Measurements from ENCODE around the gene RBM20.
"Not testable (repeated sequence)": the region's sequence is repeated elsewhere in the genome, so short reads cannot be mapped to it uniquely, and the experiment has no call there.

Gene RBM20

DNA sequence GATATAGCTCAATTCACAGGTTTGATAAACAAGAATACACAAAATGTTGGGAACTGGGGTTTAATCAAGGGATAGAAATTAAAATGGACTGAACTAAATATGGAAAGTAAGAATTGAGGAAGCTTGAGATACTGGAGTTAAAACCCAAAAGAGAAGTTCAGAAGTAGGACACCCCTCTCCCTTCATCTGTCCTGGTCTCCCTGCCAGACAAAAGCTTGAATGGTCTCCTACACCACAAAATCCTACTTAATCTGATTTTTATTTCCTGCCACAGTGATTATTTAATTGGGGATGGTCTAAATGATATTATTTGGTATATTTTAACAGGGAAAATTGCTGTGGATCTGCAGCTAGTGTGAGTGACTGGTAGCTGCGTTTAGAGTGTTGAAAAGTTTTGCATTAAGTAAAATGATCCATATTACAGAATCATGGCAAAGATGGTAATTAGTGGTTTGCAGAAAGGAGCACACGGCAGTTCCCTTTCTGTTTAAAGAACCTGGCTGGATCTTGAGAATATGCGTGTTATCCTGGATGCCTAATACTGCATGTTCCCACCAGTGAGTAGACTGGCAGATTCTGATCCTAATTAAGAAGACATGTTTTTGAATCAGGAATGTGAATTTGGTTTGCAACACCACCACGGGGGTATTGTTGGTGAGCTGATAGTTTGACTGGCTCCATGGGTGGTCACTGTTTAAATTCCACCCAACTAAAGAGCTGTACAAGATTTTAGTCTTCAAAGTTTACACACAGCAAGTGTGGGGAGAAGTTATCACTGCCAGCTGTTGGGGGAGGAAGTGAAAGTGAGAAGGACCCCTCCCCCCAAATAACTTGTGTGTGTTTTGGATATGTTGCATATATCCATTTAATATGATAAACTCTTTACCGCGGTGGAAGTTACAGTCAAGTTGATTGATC lies 5.5 kb downstream of the RBM20 start:
- no peak for DNase-seq

DNA sequence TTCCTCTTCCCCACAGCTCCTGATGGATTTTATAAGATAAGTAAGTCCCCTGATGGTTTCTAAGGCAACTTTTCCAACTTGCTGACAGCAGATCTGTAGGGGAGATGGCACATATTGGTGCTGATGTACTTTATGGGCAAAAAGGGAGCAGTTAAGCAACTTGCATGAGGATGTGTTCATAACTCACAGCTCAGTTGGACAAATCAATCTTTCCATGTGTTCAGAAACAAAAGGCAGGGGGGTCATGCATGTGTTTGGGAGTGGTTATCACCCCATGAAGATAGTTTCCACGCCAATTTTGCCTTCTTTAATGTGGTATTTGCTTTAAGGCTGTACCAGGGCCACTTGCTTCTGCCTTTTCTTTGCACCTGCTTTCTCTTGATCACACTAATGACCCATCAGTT lies 6.1 kb downstream of the RBM20 start:
- DNase-seq: no peak

DNA sequence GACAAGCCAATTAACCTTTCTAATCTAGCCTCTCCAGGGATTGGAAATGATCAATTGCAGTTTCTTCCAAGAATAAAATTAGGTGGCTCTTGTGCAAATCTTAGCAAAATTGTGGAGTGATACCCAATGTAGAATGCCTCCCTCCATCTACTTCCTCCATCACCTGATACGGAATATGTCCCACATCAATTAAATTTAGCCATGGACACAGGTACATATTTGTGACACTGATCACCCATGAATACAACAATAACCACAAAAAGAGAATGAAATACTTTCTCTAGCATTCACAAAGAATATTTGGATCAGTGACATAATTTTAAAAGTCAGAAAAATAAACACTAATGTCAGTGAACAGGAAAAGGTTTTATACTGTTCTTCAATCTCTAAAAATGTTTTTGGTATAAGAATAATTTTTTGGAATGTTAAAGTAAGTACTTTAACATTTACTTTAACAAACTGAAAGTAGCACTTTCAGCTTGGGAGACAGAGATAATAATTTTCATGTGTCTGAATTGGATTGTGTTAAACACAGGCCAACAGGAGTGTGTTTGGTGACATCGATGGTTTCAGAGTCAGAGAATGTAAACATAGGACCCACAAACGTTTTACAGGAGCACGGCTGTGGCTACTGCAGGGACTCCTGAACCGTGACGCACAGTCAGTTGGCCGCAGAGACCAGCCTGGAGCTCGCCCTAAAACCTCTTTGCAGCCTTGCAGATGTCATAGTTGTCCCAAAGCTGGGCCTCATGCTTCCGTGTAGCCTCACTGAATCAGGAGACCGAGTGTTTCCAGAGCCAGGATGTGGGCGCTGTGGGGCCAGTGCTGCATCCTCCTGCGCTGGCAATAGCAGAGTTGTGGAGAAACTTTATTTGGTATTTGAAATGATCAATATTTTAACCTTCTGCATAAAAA lies 7.2 kb downstream of the RBM20 start:
- no peak for DNase-seq

DNA sequence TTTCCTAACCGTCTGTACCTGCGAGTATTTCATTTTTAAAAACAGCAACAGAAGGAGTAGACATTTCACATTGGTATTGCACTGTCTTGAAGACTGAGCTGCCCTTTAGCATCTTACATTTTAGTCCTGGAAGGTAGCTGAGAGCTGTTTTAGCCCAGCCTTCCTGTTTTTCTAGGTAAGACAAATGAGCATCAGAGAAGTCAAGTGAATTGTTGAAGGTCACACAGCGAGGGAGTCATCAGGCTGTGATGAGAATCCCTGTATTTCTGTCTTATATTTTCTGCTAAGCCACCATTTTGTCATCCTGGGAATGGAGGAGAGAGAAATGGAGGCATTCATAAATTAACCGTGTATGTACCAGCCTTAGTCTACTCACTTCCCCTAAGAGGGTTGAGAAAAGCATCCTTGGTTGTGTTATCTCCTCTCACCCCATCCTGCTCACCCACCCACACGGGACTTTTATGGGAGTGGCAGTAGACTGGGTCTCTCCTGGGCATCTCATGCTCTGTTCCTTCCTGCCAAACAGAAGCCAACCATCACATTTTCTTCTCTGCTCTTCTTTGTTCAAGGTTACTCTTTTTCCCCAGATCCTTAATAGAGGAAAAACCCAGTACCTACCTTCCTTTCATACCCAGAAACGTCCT lies 8.5 kb downstream of the RBM20 start:
- no peak for DNase-seq

DNA sequence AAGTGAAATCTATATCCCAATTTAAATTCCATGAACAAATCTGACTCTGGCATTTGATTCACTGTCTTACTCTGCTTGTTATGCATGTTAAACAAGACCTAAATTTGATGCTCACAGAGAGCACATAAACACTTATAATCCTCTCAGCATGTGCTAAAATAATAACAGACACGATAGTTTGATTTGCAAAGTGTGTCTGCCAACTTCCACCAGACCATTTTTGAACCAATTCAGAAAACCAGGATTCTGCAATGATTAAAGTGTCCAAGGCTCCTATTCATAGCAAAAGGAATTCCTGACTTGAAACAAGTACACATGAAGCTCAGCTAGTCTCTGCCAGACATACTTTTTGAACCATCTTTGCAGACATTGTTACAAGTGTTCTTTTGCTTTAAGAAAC lies 11.2 kb downstream of the RBM20 start:
- DNase-seq: no peak

DNA sequence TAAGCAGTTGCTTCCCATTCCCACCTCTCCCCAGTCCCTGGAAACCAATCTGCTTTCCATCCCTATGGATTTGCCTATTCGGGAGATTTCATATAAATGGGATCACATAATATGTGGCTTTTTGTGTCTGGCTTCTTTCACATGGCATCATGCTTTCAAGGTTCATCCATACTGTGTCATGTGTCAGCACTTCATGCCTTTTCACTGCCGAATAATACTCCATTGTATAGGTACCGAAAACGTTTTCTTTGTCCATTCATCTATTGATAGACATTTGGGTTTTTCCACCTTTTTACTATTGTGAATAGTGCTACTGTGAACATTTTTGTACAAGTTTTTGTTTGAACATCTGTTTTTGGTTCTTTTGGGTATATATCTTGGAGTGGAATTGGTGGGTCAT lies 12.5 kb downstream of the RBM20 start:
- DNase-seq: no peak

DNA sequence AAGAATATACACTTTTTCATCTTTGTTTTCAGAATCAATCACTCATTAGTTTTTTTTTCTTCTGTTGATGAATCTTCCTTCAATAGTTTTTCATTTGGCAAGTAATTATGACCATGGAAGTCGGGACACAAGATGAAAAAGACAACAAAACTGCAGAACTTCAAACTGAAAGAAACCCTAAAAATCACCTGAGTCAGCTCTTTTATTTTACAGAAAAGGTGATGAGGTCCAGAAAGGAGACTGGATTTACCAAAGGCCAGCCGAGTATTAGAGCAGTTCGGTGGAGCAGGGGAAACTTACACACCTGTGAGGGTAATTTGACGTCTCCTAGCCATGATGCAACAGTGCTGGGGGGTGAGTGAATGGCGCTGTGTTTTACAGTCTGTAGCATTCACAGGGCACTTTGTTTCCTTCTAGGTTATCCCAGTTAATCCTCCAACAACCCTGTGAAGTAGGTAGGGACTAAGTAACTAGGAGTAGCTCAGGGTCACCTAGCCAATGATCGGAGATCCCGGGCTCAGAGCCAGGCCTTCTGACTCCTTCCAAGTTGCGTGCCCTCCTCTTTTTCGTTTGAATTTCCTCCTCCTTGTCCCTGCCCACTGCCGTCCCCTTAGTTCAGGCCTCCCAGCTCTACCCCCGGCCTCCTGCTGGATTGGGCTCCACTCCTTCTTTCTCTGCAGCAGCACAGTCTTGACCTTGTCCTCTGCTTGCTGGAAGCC lies 14.0 kb downstream of the RBM20 start:
- no peak for DNase-seq

DNA sequence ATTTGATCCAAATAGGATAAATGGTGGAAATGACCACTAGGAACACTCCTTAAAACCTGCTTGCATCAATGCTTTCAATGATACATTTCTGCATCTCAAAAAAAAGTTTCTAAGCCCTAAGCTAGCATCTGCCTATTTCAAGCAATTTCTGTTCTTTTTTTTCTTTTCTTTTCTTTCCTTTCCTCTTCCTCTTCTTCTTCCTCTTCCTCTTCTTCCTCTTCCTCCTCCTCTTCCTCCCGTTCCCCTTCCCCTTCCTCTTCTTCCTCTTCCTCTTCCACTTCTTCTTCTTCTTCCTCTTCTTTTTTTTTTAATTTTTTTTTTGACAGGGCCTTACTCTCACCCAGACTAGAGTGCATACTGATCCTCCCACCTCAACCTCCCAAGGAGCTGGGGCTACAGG lies 15.4 kb downstream of the RBM20 start:
- no peak for DNase-seq

DNA sequence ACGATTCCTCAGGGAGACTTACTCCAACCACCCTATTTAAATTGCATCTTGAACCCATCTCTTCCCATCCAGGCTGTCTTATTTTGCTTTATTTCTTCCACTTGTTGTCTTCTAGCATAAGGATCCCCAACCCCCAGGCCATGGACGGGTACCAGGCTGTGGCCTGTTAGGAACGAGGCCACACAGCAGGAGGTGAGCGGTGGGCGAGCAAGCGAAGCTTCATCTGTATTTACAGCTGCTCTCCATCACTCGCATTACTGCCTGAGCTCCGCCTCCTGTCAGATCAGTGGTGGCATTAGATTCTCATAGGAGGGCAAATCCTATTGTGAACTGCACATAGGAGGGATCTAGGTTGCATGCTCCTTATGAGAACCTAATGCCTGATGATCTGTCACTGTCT lies 16.2 kb downstream of the RBM20 start:
- not testable (repeated sequence) for DNase-seq

DNA sequence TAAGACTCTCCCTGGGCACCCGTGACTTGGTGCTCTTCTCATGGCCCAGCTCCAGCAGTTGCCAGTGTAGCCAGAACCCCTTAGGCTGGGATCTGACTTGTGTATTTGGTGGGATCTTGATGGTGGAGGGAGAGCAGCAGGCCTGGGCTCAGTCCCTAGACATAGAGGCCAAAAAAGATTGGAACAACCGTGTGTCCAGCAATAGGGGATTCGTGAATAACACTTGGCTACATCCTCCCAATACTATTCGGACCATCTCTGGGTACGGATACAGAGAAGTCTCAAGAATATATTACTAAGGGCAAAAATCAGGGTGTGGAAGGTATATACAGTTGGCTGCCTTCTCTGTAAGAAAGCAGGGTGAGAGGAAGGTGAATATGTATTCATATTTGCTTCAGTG lies 17.2 kb downstream of the RBM20 start:
- no peak for DNase-seq

DNA sequence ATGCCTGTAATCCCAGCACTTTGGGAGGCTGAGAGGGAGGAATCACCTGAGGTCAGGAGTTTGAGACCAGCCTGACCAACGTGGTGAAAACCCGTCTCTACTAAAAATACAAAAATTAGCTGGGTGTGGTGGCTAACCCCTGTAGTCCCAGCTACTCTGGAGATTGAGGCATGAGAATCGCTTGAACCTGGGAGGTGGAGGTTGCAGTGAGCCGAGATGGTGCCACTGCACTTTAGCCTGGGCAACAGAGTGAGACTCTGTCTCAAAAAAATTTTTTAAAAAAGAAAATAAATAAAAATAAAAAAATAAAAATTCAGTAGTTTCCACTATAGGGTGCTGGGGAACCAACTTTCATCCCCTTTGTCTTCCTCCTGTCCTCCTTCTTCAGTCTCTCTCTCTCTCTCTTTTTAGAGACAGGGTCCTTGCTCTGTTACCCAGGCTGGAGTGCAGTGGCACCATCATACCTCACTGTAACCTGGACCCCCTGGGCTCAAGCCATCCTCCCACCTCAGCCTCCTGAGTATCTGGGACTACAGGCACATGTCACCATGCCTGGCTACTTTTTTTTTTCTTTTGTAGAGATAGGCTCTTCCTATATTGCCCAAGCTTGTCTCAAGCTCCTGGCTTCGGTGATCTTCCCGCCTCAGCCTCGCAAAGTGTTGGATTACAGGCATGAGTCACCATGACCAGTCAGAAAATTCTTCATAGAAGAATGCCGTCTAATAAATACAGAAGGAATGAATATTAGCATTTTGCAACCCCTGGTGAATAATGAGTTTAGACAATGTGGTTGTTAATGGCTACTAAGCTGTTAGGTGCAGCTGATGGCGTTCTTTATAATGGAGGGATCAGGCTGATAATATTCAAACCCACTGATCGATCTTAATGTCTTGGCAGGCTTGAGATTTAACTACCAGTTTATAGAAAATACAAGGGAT lies 20.6 kb downstream of the RBM20 start:
- no peak for DNase-seq

DNA sequence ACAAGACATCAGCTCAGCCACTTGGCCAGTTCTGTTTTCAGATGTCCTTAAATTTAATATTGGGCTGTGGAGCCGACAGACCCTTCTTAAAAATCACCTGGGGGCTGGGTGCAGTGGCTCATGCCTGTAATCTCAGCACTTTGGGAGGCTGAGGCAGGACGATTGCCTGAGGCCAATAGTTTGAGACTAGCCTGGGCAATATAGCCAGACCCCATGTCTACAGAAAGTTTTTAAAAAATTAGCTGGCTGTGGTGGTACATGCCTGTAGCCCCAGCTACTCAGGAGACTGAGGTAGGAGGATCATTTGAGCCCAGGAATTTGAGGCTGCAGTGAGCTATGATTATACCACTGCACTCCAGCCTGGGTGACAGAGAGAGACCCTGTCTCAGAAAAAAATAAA lies 22.1 kb downstream of the RBM20 start:
- DNase-seq: not testable (repeated sequence)

DNA sequence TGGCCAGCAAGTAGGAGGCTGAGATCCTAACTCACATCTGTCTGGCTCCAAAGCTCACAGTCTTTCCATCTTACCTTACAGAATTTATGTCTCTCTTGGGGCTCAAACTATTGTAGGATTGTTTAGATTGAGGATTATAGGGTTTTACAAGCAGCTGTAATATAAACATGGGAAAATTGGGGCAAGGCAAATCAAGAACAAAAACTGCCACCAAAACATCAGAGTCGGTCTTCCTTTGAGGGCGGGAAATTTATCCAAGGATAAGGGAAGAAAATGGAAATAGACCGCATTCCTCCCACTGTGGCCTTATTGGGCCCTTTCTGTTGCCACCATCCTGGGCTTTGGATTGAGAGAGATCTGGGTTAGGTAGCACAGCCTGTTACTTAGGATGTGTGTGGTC lies 22.5 kb downstream of the RBM20 start:
- no peak for DNase-seq

DNA sequence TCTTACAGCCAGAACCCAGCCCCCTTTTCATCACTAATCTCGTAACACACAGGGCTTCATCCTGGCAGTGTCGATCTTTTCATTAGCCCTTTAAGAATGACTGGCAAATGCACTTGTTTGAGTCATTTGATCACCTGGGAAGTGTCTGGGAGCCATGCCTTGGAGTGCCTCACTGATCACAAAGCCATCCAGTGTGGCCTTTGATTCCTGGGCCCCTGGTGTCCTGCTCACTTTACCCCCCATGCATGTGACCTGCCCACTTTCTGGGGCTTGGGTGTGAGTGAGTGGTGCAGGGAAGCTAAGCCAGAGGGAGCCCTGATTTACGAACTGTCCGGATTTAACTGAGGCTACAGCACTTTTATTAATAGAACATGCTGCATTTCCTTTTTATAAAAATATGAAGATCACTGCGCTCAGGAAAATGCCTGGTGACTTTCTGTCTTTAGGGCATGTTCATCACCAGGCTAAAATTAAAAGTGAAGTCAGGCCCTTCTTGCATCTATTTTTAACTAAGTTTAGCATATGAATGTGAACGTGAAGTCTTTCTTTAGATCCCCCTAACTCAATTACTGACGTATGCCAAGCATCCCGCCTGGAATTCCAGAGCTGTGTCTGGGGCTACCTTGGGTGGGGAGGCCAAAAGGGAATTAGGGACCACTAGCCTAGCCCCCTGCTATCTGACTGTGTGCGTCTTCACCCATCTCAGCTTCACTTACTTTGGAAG lies 23.6 kb downstream of the RBM20 start:
- DNase-seq: no peak

DNA sequence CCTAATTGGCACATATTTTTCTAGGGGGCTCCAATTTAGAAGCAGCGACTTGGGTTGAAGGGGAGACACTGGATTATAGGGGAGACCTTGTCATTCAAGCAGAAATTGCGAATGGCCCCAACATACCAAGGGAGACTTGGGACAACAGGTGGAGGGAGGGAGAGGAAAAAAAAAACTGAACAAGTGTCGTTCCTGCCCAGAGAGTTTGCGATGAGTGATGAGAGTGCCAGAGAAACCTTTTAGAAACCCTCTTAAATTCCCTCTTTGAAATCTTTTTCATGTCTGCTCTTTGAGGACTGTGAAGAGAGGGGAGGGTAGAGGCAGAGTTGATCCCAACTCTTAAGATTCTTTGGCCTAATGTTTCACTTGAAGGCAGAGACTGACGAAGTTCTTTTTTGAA lies 24.3 kb downstream of the RBM20 start:
- no peak for DNase-seq

DNA sequence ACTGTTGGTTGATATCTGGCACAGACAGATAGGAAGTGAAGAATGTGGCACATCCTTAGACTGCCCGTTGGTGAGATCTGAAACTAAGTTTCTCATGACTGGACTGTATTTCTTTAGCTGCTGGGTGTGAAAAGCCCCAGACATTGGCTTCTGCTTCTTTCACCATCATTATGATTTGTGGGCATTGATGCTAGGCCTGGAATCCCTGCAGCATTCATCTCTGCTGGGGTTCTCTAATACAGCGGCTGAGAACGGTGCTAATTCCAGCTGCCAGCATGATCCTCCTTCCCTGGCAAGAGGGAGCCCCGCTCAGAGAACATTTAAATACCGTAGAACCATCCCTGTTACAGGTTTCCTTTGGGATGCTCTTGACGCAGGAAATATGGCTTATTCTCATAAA lies 26.2 kb downstream of the RBM20 start:
- DNase-seq: no peak

DNA sequence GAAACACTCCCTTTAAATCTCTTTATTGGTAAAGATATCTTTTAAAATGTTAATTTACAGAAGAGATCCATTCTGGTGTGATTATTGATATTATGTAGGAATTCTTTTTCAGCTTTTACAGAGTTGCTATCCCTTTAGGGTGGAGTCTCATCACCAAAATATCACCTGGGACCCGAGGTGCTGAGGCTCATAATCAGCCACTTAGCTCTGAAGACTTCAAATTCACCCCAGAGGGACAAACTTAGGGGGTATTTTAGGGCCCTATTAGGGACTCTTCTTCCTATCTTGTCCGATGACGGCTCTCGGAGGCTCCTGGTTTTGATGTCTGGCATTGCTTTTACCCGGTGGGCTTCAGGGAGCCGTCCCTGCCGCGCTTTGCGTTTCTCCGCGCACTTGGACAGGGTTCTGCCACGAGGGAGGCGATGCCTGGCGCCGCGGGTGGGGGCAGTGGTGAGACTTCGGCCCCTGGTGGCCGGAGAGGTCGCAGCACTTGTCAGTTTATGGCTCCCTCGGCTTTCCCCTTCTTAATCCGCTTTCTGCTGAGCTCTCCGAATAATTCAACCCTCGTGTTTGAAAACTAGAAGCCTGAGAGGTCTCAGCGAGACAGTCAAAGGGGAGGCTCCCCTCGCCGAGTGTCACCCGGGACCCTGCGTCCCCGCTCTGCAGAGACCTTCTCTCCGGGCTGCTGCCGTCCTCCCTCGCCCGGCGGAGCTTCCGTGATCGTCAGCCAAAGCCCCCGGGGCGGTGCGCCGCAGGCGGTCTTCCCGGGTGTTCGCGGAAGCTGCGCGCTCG lies 27.8 kb downstream of the RBM20 start:
- peak; percentile 65 for DNase-seq

DNA sequence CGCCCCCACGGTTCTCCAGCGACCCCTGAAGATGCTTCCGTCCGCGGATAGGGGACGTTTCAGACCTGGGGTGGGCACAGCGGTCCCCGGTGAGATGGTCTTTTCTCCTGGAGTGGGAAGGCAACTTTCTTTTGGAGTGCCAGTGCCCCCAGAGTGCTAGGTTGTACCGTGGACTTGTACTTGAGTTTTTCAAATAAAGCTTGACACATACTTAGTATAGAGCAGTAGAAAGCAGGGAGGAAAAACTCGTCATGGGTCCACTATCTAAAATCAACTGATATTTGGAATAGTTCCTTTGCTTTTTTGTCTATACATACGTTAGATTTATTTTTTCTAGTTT lies 28.4 kb downstream of the RBM20 start:
- no peak for DNase-seq

DNA sequence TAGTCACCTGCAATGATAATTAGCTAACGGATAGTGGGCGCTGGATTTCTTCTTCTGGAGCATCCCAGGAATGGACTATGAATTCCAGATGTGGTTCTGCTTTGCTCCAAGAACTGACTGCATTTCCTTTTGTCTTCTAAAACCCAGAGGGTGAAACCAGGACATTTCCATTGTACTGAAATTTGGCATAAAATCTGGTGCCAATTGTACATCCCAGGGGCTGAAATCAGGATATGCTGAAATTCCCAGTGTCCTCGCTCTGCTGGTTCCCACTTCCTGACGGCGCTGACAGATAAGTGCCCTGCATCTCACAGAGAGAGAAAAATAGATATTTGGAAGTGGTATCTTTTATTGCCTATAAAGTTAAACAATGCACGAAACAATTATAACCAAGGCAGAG lies 31.9 kb downstream of the RBM20 start:
- no peak for DNase-seq

Data from CD4-positive, alpha-beta T cell treated with Interleukin-17A for 1 hour (primary cell).